ENCODE results near the gene TP63.

GRCh38 chr3:189862385-189862998, 231.3 kb downstream of the TP63 start:
- TF ChIP-seq CTCF (IDR thresholded peaks at IDR 0.05): no peak
- TF ChIP-seq POLR2A (IDR thresholded peaks at IDR 0.05; ENCODE audit: low read length): no peak
- TF ChIP-seq KDM5A (IDR thresholded peaks at IDR 0.05): no peak
- no peak for TF ChIP-seq HDAC2 (IDR thresholded peaks at IDR 0.05)
- TF ChIP-seq MAFK (IDR thresholded peaks at IDR 0.05; ENCODE audit: partially characterized antibody): no peak
- no peak for TF ChIP-seq KDM1A (IDR thresholded peaks at IDR 0.05; ENCODE audit: low read depth)
- no peak for TF ChIP-seq PHF8 (IDR thresholded peaks at IDR 0.05; ENCODE audit: borderline replicate concordance, low read depth)
- no peak for TF ChIP-seq HOXB13 (CRISPR knock-in tag; IDR thresholded peaks at IDR 0.05; ENCODE audit: low read depth)
- TF ChIP-seq NR3C1 (IDR thresholded peaks at IDR 0.05): no peak
- TF ChIP-seq EP300 (IDR thresholded peaks at IDR 0.05): no peak
- no peak for TF ChIP-seq CHD4 (IDR thresholded peaks at IDR 0.05; ENCODE audit: borderline replicate concordance)

All from A549 (cell line).